ENCODE results near the gene CRISPLD2. TPM values are rescaled to one million over a fixed set of nuclear protein-coding genes. Genes with fewer than 3 reads are reported as not detected.

The CRISPLD2 gene
- total RNA-seq, 4 donors from 2014 or later: 99.9 to 450 (median 407) TPM

DNA sequence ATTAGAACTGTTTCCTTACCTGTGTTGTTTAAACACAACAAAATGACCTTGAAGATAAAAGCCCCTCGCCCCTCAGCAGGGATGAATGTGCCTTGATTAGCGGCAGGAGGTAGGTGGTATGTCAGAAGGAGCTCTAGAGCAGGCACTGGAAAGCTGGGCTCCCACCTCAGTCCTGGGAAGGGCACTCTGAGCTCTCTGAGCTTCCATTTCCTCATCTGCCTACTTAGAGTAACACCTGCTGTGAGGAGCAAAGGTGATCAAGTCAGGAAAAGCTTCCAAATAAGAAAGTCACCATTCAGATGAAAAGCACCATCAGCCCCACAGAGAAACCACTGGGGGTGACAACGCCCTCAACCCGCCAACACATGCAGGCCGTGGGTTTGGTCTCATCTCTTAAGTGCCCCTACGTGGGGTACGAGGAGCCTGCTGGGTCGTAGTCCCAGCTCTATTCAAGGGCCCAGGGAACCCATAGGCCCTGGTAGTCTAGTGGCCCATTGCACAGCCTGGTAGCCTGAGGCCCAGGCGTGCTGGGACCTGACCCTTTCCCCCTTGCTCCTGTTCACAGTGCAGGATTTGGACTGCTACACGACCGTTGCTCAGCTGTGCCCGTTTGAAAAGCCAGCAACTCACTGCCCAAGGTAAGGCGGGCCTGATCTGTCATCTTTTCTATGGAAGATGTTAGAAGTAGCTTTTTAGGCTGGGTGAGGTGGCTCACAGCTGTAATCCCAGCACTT lies 57.3 kb downstream of the CRISPLD2 start:
- no peak for TF ChIP-seq CTCF (IDR thresholded peaks at IDR 0.05)
- ATAC-seq (ENCODE audit: low FRiP score) (no peak), DNase-seq (ENCODE audit: low spot score) (no peak)

GRCh38 chr16:84878770-84879169 lies 59.0 kb downstream of the CRISPLD2 start:
- TF ChIP-seq CTCF (IDR thresholded peaks at IDR 0.05): no peak
- ATAC-seq (ENCODE audit: low FRiP score) (no peak), DNase-seq (ENCODE audit: low spot score) (no peak)

- ATAC-seq (ENCODE audit: low FRiP score) (peak; percentile 71), DNase-seq (ENCODE audit: low spot score) (no peak)
- TF ChIP-seq CTCF (IDR thresholded peaks at IDR 0.05): no peak
These were observed 60.0 kb downstream of the CRISPLD2 start for GRCh38 chr16:84879569-84880487.

DNA sequence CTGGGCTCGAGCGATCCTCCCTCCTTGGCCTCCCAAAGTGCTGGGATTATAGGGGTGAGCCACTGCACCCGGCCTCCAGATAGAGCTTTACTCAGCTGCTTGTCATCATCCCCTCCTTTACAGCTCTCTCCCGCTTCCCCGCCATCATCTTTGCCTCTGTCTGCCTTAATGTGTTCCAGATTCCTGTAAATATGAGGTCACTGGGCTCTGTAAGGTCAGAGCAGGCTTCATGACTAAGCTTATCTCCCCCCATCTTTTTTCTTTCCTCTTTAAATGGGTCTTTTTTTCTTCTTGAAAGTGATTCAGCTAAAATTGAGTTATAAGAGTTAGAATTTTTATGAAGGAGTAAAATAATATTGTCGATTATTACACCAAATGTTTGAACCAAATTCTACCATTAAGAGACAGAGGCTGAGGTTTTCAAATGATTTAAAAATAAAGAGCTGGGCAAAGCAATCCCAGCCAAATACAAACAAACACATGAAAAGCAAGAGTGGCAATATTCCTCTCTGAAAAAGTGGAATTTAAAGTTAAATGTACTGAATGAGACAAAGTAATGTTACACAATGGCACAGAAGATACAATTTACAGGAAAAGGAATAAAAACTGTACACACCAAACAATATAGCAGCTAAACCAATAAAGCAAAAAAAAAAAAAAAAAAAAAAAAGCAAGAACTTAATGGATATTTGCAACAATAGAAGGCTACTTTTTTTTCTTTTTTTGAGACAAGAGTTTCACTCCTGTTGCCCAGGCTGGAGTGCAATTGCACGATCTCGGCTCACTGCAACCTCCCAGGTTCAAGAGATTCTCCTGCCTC lies 62.1 kb downstream of the CRISPLD2 start:
- TF ChIP-seq CTCF (IDR thresholded peaks at IDR 0.05): no peak
- DNase-seq (ENCODE audit: low spot score) (peak; percentile 50), ATAC-seq (ENCODE audit: low FRiP score) (peak; percentile 48)

DNA sequence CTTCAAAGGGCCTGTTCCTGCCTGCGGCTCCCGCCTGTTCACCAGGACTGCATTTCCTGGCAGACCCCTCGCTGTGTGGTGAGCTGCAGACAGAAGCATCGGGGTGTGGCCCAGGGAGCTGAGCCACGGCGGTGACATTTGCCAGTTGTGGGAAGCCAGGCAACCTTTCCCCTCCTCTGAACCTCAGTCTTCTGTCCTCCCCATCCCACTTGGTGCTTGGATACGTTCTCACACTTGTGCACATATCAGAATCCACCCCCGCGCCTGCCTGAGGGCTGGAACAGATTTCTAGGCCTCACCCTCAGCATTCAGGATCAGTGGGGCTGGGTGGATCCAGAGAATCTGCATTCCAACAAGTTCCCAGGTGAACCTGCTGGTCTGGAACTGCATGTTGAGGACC lies 63.5 kb downstream of the CRISPLD2 start:
- ATAC-seq (ENCODE audit: low FRiP score) (peak; percentile 39), DNase-seq (ENCODE audit: low spot score) (no peak)
- TF ChIP-seq CTCF (IDR thresholded peaks at IDR 0.05): no peak

- no peak for DNase-seq (ENCODE audit: low spot score)
- ATAC-seq (ENCODE audit: low FRiP score): no peak
- TF ChIP-seq CTCF (IDR thresholded peaks at IDR 0.05): no peak
These were observed 64.4 kb downstream of the CRISPLD2 start for GRCh38 chr16:84884246-84884595.
